Measurements from ENCODE around the gene NELFB.

The NELFB gene

DNA sequence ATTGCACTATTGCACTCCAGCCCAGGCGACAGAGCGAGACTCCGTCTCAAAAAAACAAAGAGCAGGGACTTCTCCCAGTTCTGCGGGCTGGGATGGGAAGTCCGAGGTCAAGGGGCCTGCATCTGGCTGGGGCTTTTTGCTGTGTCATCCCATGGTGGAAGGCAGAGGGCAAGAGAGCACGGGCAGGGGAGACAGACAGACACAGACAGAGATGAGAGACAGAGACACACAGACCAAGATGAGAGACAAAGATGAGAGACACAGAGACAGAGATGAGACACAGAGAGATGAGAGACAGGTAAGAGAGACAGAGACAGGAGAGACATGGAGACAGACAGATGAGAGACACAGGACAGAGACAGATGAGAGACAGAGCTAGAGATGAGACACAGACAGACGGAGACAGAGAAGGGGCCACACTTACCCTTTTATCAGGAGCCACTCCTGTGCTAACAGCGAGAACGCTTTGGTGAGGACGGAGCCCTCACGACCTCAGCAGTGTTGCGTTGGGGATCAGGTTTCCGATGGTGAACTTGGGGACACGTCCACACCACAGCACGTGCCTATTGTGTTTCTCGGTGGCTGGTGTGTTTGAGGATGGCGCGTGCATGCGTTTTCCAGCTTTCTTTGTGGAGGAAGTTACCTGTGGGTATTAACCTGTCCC lies 13.5 kb downstream of the NELFB start:
- no peak for DNase-seq (ENCODE audit: low read depth in 2 of 2)

DNA sequence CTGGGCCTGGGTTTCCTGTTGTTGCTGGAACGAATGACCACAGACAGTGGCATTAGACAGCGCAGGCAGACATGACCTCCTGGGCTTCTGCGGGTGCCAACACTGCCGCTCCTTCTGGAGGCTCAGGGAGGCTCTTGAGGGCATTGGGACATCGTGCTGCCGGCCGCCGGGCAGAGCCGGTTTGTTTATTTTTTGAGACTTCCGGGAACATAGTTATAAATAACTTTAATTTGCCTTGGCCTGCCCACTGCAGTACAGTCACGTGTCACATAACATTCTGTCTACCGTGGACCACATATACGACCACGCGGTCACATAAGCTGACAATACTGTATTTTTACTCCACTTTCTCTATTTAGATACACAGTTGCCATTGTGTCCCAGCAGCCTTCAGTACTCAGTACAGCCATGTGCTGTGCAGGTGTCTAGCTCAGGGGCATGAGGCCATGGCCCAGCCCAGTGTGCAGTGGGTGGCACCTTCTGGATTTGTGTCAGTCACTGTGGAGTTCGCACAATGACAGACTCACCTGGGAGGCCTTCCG lies 14.2 kb downstream of the NELFB start:
- DNase-seq (ENCODE audit: low read depth in 2 of 2) = no peak

DNA sequence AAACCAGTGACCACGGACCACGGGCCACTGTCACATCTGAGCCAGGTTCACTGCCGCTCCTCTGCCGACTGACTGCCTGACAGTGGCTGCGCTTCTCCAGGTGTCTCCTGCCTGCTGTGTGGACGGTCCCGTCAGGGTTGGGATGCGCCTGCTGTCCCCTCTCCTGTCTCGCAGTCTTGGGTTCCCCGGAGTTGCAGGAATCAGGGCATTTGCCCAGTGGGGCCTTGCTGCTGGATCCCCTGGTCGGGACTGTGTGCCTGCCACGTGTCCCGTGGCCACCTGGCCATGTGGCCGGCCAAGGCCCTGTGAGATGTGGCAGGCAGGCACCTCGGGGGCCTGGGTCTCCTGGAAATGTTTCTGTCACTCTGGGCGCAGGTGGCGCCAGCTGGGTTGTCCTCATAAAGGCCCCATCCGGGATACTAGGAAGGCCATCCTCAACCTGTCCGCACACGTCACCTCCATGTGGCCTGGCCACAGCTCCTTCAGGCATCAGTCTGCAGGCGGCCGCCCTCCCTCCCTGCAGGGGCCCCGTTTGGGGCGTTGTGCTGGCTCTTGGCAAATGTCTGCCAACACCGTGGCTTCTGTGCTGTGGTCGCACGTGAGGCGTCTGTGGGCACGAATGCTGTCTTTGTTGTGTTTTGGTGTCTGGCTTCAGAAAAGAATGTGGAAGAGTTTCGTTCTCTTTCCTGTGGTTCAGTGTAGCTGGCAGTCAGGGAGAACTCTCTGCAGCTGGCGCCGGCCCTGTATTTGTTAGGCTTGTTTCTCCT lies 16.0 kb downstream of the NELFB start:
- no peak for DNase-seq (ENCODE audit: low read depth in 2 of 2)

DNA sequence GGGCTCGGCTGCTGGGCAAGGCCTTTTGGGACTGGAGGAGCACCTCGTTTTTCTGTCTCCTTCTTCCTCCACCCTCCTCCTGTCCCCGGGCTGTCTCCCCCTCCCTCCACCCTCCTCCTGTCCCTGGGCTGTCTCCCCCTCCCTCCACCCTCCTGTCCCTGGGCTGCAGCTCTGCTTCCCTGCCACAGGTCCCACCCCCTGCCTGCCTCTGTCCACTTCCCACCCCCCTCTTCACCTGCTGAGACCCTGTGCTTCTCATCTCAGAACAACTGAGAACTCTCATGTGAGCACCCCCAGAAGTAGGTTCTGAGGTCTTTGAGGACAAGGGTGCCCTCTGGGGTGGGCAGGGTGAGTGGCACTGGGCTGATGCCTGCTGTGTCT lies 16.6 kb downstream of the NELFB start:
- no peak for DNase-seq (ENCODE audit: low read depth in 2 of 2)

DNA sequence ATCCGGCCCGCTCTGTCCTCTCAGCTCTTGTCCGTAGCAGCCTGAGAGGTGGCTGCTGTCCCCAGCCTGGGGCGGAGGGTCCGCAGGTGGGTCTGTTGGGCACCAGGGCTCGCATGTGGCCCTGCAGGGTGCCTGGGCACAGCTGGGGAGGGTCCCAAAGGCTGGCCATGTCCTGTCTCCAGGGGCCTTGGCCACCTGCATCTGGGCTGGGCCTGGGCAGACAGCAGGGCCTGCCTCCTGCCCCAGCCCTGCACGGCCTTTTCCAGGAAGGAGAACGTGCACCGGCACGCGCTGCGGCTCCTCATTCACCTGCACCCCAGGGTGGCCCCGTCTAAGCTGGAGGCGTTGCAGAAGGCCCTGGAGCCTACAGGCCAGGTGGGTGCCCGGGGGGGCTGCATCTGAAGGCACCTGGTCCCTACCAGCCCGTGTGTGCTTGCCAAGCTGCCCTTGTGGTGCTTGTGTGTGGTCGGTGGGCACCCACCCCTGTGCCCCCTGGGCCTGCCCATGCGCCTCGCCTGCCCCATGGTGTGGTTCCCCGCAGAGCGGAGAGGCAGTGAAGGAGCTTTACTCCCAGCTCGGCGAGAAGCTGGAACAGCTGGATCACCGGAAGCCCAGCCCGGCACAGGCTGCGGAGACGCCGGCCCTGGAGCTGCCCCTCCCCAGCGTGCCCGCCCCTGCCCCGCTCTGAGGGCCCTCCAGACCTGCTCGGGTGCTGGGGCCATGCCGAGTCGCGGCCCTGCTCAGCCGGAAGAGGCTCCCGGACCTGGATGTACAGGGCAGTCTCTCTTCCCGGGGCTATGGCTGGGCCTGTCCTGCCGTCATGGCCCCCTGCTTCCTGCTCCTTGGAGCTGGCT lies 17.3 kb downstream of the NELFB start:
- DNase-seq (ENCODE audit: low read depth in 2 of 2) = no peak

DNA sequence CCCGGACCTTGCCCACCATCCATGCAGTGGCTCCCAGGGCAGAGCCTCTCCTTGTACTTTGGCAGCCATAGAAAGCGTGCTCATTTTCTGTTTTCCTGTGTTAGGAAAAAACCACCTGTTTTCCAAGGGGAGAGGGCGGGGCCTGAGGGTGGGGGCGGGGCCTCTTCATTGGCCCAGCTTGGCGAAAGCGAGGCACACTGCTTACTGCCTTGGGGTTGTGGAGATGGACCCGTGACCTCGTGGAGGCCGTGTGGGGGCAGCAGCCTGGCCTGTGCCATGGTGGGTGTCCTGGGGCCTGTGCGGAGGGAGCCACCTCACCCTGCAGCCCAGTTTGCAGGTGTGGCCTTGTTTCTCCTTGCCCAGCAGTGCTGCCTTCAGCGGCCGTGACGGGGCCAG lies 18.0 kb downstream of the NELFB start:
- no peak for DNase-seq (ENCODE audit: low read depth in 2 of 2)

DNA sequence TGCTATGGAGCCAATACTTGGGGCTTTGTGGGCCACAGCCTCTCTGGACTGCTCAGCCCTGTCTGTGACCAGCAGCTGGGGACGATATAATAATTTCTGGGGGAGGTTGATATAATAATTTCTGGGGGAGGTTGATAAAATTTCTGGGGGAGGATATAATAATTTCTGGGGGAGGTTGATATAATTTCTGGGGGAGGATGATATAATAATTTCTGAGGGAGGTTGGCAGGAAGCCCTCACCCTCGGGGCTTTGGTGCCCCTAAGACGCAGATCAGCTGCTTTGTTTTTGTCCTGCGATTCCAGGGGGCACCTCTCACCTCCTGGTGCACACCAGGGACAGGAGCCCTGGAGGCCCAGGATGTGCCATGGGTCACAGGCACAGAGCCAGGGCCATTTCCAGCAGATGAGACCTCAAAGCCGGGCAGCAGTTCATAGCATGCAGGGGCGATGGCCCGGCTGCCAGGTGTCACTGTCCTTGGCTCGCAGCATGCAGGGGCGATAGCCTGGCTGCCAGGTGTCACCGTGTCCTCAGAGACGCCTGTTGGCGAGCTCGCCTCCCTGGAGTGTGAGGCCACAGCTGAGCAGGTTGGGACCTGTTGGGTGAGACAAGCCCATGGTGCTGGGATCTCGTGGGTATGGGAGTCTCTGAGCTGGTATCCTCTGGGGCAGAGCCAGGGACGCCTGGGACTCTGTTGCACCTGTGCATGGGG lies 18.6 kb downstream of the NELFB start:
- DNase-seq (ENCODE audit: low read depth in 2 of 2) = no peak

DNA sequence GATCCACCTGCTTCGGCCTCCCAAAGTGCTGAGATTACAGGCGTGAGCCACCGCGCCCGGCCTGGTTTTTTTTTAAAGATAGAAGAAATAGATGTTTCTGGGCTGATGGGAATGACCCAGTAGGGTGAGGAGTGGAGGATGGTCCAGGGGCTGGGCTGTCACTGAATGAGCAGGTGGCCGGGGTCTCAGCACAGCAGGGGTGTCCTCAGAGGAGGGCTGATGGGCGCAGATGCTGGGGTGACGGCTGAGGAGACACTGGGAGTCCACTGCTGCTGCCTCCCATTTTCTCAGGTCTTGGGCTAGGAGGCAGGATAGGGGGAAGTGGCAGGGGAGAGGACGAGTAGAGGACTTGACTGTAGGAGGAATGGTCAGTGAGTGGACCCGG lies 20.1 kb downstream of the NELFB start:
- DNase-seq (ENCODE audit: low read depth in 2 of 2) = no peak

DNA sequence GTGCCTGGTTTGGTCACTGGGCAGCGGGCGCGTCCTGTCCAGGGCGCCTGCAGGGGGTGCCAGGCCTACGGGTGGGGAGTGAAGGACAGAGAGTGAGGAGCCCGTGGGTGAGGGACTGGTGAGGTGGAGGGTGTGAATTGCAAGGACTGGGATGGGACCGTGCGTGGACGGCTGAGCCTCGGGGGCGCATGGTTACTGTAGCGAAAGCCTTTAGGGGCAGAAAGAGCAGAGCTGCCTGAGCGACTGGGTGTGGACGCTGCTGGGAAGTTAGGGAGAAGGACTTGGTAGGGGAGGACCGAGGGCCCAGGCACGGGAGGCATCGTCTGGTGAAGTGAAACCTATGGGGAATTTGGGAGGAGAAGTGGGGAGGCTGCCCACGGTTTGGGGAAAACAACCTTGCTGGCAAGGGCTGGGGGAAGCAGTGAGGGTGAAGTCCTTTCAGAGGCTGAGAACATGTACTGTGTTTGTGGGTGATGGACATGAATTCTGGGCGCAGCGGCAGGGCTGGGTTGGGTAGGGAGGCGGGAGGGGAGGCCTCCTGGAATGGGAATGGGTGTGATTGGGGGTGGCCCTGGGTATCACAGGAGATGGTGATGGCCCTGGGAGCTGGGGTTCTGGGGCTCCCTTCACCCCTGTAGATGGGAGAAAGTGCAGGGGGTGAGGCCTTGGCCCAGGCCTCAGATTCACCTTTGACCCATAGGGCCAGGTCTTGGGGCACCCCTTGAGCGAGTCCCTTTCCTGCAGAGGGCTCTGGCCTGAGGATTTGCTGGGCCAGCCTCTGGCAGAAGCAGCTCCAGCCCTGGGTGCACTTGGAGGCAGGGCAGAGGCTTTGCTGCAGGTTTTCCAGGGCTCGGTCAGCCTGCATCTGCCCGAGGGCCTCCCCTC lies 20.7 kb downstream of the NELFB start:
- no peak for DNase-seq (ENCODE audit: low read depth in 2 of 2)

DNA sequence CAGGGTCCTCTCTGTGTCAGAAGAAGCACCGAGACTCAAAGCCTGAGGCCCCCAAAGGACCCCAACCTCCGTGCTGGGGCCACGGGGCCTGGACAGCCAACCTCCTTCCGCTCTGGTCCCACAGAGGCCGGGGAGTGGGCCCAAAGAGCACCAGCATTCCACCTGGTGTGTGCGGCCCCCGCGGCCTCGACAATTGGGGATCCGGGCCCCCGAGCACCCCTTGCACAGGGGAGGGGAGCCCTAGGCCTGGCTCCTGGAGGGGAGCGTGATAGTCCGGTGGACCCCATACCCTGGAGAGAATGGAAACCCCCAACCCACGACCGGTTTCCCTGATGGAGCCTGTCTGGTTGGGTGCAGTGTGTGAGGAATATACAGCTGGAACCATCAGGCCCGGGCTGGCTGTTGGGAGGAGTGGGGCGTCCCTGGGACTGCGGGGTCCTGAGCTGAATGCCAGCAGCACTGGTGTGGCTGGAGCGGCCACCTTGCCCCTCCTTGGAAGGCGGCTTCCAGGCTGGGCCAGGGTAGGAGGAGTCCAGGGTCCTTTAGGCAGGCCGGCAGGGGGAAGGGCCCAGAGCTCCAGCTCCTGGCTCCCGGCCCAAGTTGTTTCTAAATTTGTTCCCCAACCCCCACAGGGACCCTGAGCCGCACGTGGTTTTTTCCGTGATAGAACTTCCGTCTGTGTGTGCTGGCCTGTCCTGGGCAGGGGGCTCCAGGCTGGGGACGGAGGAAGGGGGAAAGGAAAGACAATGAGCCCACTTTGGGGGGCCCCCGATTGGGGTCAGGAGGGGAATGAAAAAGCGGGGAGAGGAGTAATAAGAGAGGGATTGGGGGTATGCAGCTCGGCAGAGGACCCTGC lies 21.6 kb downstream of the NELFB start:
- DNase-seq (ENCODE audit: low read depth in 2 of 2) = no peak

DNA sequence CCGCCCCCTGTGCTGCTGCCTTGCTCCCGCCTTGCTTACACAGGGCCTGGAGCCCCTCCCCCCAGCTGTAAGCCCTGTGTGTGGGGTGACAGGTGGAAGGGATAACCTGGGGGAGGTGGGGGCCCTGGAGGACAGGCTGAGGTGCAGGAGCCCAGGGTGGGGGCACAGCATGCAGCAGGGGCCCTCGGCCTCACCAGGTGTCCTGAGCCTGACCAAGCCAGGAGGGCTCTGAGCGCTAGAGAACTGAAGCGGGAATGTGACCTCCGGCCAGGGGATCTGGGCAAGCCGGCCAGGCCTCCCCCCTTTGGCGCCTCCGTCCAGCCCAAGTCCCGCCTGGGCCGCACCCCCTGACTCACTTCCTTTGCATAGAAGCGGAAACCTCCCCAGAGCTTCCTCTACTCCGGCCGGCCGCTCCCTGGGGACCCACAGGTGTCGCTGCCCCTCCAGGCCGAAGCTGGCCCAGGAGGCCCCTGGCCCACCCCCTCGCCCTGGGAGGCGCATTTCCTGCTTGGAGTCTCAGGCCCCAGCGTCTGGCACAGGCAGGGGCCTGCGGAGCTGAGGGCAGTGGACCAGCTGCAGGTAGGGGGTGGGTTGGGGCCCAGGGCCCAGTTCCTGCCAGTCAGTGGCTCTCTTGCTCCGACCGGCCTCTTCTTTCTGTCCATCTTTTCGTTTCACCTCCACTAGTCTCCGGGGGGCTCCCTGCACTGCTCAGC lies 22.4 kb downstream of the NELFB start, which contains the start of gene TOR4A:
TSS of gene TOR4A (plus strand) at position 398 of the 713 bp plus-strand sequence. CDS start 964 bp downstream, outside the sequence.
- no peak for DNase-seq (ENCODE audit: low read depth in 2 of 2)

DNA sequence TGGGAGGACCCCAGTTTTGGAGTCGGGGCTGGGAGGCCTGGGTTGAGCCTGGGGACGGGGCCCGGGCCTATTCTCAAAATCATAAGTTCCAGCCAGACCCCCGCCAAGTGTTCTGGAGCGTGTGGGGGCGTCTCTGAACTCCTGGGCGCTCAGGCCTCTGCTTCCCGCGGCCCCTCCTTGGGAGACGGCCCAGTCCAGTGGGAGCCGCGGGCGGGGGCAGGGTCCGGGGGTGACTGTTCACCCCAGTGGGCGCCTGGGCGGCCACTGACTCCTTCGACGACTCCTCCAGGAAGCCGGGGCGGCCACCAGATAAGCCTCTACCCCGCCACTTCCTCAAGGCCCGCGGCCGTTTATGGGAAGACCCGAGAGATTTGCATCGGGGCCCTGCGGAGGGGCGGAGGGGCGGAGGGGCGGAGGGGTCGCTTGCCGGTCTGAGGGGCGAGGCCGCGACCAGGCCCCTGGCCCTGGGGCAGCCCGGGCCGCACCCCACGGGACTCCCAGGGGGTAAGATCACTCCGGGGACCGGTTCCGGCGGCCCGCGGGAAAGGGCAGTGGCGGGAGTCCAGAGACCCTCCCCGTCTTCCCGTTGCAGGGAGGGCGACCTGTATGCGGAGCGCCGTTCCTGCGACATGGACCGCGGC lies 23.1 kb downstream of the NELFB start:
- no peak for DNase-seq (ENCODE audit: low read depth in 2 of 2)

DNA sequence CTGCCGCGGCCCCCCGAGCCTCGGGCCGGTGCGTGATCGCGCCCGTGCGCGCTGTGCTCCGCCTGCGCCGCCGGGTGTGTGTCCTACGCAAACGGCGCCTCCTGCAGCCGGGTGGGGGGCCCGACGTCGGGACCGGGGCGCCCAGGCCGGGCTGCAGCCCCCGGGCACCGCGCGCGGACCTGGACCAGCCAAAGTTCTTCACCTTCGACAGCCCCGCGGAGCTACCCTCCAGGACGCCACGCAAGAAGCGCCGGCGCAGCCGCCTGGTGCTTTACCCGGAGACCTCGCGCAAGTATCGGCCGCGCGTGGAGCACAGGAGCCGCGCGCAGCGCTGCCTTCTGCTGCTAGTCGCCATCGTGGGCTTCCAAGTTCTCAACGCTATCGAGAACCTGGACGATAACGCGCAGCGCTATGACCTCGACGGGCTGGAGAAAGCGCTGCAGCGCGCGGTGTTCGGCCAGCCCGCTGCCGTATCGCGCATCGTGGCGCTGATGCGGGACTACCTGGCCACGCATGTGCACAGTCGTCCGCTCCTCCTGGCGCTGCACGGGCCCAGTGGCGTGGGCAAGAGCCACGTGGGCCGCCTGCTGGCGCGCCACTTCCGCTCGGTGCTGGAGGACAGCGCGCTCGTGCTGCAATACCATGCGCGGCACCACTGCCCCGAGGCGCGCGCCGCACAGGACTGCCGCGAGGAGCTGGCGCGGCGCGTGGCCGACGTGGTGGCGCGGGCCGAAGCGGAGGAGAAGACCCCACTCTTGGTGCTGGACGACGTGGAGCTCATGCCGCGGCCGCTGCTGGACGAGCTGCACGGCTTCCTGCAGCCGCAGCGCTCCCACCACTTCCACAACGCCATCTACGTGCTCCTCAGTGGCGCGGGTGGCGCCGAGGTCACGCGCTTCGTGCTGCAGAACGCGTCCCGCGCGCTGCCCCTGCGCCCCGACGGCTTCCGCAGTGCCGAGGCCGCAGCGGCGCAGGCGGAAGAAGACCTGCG lies 23.9 kb downstream of the NELFB start:
- no peak for DNase-seq (ENCODE audit: low read depth in 2 of 2)

DNA sequence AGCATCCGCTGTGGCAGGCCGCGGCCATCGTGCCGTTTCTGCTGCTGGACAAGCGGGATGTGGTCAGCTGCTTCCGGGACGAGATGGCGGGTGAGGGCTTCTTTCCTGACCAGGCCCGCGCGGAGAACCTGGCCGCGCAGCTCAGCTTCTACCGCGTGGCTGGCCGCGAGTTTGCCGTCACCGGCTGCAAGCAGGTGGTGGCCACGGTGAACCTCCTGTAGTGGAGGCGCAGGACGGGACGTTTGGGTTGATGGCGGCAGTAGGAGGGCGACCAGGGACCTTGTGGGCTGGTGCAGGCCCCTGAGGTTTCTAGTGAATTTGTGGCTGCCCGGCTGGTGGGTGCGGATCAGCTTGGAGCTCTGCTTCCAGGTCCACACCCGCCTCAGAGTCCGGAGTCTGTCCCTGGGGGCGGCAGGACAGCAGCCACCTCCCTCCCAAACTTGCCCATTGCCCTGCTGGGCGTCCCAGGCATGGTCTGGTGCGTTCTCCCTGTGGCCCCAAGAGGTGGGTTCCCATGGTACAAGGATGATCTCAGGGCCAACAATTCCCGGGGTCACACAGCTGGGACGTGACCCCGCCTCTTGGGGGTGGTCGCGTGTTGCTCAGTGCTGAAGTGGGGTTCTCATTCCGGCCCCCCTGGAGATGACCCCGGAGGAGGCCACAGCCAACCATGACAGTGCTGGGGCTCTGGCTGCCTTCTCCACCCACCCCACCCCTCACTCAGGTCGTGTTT lies 24.8 kb downstream of the NELFB start:
- no peak for DNase-seq (ENCODE audit: low read depth in 2 of 2)

DNA sequence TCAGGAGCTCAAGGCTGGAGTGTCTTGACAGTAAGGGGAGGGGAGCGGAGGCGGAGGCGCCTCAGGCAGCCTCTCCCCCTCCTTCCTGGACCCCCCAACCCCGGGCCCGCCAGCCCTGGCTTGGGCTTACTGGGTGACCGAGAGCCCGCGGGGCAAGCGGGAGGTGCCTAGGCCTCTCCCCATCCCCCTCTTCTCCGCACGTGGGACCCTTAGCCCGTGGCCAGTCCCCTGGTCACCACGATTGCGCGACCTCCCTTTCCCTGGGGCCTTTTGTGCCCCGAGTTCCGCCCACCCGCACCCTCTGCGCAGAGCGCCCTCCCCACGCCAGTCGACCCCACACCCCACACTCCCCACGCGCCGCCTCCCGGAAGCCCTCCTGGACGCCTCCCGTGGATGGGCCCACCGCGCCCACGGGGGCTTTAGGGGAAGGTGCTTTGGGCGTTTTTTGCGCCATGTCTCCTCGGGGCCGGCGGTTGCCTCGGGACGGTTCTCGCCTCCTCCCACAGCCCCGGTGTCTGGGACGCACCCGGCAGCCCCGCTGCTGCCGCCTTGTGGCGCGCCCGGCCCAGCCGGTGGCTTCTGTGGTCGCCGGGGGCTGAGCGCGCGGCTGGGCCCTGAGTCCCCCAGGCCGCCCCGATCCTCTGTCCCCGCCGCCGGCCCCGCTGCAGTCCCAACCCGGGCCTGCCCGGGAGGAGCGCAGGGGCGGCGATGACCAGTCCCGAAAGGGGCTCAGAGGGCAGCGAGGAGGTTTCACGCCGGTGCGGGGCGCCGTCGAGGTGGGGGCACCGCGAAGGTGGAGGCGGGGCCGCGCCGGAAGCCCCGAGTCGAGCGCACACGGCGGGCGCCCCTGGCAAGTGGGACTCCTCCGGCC lies 25.6 kb downstream of the NELFB start:
- DNase-seq (ENCODE audit: low read depth in 2 of 2) = no peak
